ENCODE data around the gene CENPP. TPM values are rescaled to one million over a fixed set of nuclear protein-coding genes. Genes with fewer than 3 reads are reported as not detected.

Gene CENPP
- polyA plus RNA-seq, 2 of the 4 experiments (the other 2 are of a cell fraction): 7.2 to 13.4 TPM

DNA sequence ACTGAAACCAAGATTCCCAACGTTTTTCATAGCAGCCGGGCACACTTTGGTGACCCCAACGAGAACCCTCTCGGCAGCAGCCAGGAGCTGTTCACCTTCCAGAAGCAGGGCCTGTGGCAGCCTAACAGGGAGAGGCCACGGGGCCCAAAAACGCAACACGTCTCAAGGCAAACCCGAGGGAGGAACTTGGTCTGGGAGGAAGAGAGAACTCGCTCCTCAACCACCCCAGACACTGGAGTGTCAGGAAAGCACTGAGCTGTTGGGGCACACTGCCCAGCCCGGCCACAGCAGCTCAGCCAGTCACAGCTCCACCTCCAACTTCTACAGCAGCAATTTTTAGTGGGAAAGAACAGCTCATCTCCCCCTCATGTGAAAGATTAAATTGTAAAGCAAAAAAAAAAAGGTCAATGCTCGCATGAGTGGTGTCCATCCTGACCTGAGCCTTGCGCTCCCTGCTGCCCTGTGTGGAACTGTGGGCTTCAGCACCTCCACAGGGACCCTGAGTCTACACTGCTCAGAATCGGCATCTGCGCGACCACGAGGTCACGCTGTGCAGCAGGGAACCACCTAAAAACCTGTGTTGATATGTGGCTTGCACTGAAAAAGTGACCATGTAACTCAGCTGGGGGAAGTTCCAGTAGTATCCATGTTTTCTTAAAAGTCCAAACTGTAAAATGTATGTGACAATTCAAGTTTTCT, 289.2 kb downstream of the CENPP start:
- ATAC-seq (0 out of 6 replicates have a peak, but pooled peaks of 1 of the 2 experiments have one; percentile 16), DNase-seq (ENCODE audit: low read depth in 1 of 2, low spot score in 1 of 2) (no peak), FAIRE-seq (no peak)
- no peak for TF ChIP-seq EHF (CRISPR knock-in tag; IDR thresholded peaks at IDR 0.05)
- no peak for TF ChIP-seq SREBF2 (IDR thresholded peaks at IDR 0.05)
- no peak for TF ChIP-seq RNF2 (IDR thresholded peaks at IDR 0.05; ENCODE audit: borderline replicate concordance, low read depth)
- no peak for TF ChIP-seq NR3C1 (IDR thresholded peaks at IDR 0.05)
- TF ChIP-seq TP53 (CRISPR knock-in tag; IDR thresholded peaks at IDR 0.05): no peak
- TF ChIP-seq ZC3H11A (IDR thresholded peaks at IDR 0.05): no peak
- no peak for TF ChIP-seq JUN (IDR thresholded peaks at IDR 0.05)
- no peak for TF ChIP-seq CHD2 (IDR thresholded peaks at IDR 0.05; ENCODE audit: low read length, partially characterized antibody)
- no peak for TF ChIP-seq CTCF (IDR thresholded peaks at IDR 0.05)
- TF ChIP-seq ZFP36 (IDR thresholded peaks at IDR 0.05; ENCODE audit: borderline replicate concordance, partially characterized antibody): no peak
- no peak for TF ChIP-seq FOSL2 (IDR thresholded peaks at IDR 0.05)
- TF ChIP-seq FOSL2 (CRISPR knock-in tag; IDR thresholded peaks at IDR 0.05): no peak
- no peak for TF ChIP-seq HOXB5 (CRISPR knock-in tag; IDR thresholded peaks at IDR 0.05)
- TF ChIP-seq HDAC2 (IDR thresholded peaks at IDR 0.05): no peak
- no peak overlapping the region for H3K4me3 ChIP-seq
- H3K4me2 ChIP-seq: no peak overlapping the region
- no peak overlapping the region for H3K27ac ChIP-seq
- H3K9me3 ChIP-seq: no peaks in the 10 kb centered on the region
- H3K4me1 ChIP-seq: no peaks in the 10 kb centered on the region
- WGBS (ENCODE audit: missing lambda C conversion rate): 87% methylated on average over 17 of the region's 17 CpGs
- CTCF ChIA-PET: interaction anchor here (1.1 to 6.0 kb wide), 3 partner anchors 14 to 176 kb away, joined by 3 to 30 read pairs (median 3); no protein-coding TSS in a partner anchor
- POLR2A ChIA-PET: no interaction called here

- H3K4me2 ChIP-seq: no peak overlapping the region
- H3K9me3 ChIP-seq: no peaks in the 10 kb centered on the region
- POLR2A ChIA-PET: interaction anchor here (0.5 kb wide), 1 partner anchor 17 kb away, joined by 3 read pairs; no protein-coding TSS in a partner anchor
- TF ChIP-seq KDM1A (IDR thresholded peaks at IDR 0.05; ENCODE audit: low read depth) (no peak), HDAC2 (IDR thresholded peaks at IDR 0.05) (no peak), SREBF2 (IDR thresholded peaks at IDR 0.05) (no peak), HOXB13 (CRISPR knock-in tag; IDR thresholded peaks at IDR 0.05; ENCODE audit: low read depth) (no peak), FOXS1 (CRISPR knock-in tag; IDR thresholded peaks at IDR 0.05) (no peak), MYC (IDR thresholded peaks at IDR 0.05; ENCODE audit: borderline replicate concordance, low read length) (no peak), RFX5 (IDR thresholded peaks at IDR 0.05) (no peak), BCL3 (IDR thresholded peaks at IDR 0.05) (no peak), TP53 (CRISPR knock-in tag; IDR thresholded peaks at IDR 0.05) (no peak), KDM5A (IDR thresholded peaks at IDR 0.05) (no peak), NR3C1 (IDR thresholded peaks at IDR 0.05) (no peak), POLR2AphosphoS2 (conservative IDR thresholded peaks at IDR 0.05; ENCODE audit: low read length) (no peak), ZSCAN20 (CRISPR knock-in tag; IDR thresholded peaks at IDR 0.05) (no peak)
- DNase-seq (ENCODE audit: low read depth in 1 of 2, low spot score in 1 of 2) (no peak), ATAC-seq (no peak), FAIRE-seq (no peak)
- CTCF ChIA-PET: interaction anchor here (0.6 to 6.0 kb wide), 5 partner anchors 19 to 477 kb away, joined by 3 to 30 read pairs (median 3); no protein-coding TSS in a partner anchor
- H3K4me1 ChIP-seq: no peaks in the 10 kb centered on the region
- H3K4me3 ChIP-seq: no peak overlapping the region
- no peak overlapping the region for H3K27ac ChIP-seq
- WGBS (ENCODE audit: missing lambda C conversion rate): 93% methylated on average over 13 of the region's 13 CpGs
Observed at GRCh38 chr9:92615790-92616189, 290.0 kb downstream of the CENPP start.

All from A549 (cell line).